PC-9 (cell line): ENCODE measurements around the gene TSEN34. TPM values are rescaled to one million over a fixed set of nuclear protein-coding genes. Genes with fewer than 3 reads are reported as not detected.

Source experiments
- BruUV-seq: library from RNA; stranded (reverse); fragments of 400-500 nt; replicated peaks from 2 replicates; lab custom pipeline; 2021; lab: Mats Ljungman, UMichigan
- CTCF ChIA-PET: fragments of 300-600 bp; sonication (Branson Sonifier 250); formaldehyde crosslinking; loops from one replicate; lab custom pipeline; 2022; ENCODE audit warnings: antibody characterized with exemption; lab: Charles Lee
- POLR2A ChIA-PET: fragments of 300-600 bp; sonication (Branson Sonifier 250); formaldehyde crosslinking; loops from one replicate; lab custom pipeline; 2022; ENCODE audit warnings: antibody characterized with exemption; ENCODE audit not compliant: unreplicated experiment; lab: Charles Lee
- DNase-seq, 2 experiments: peaks; one replicate each; pipeline versions ENCODE4 v3.0.0 to v3.0.0-alpha.2; 2015 to 2022; ENCODE audit warnings: mixed read lengths in 1 of 2
- H2AFZ ChIP-seq: fragments of 200-600 bp; sonication (generic); 2 replicates; pipeline ENCODE4 v1.8.1; 2017; ENCODE audit warnings: antibody characterized with exemption
- H3F3A ChIP-seq: fragments of 200-600 bp; sonication (generic); 2 replicates; pipeline ENCODE4 v1.8.1; 2017; ENCODE audit warnings: antibody characterized with exemption, mild to moderate bottlenecking, low read depth; ENCODE audit not compliant: insufficient read depth
- H3K27ac ChIP-seq: fragments of 200-600 bp; sonication (generic); 2 replicates; pipeline ENCODE4 v1.6.1; 2016; ENCODE audit warnings: mixed run types
- H3K27me3 ChIP-seq: fragments of 200-600 bp; sonication (generic); 2 replicates; pipeline ENCODE4 v1.6.1; 2016; ENCODE audit warnings: low read depth, mixed run types; ENCODE audit not compliant: insufficient read depth
- H3K36me3 ChIP-seq: fragments of 200-600 bp; sonication (generic); 2 replicates; pipeline ENCODE4 v1.6.1; 2016; ENCODE audit warnings: low read depth, mixed run types
- H3K4me1 ChIP-seq: fragments of 200-600 bp; sonication (generic); replicated peaks from 2 replicates; pipeline ENCODE4 v1.6.1; 2016; ENCODE audit warnings: mixed run types; ENCODE audit not compliant: insufficient read depth
- H3K4me2 ChIP-seq: fragments of 200-600 bp; sonication (generic); 2 replicates; pipeline ENCODE4 v1.6.1; 2017; ENCODE audit warnings: mixed run types
- H3K4me3 ChIP-seq: fragments of 200-600 bp; sonication (generic); 2 replicates; pipeline ENCODE4 v1.6.1; 2016; ENCODE audit warnings: mixed run types
- H3K79me2 ChIP-seq: fragments of 200-600 bp; sonication (generic); 2 replicates; pipeline ENCODE4 v1.6.1; 2017; ENCODE audit warnings: low read depth, mixed run types
- H3K9me2 ChIP-seq: fragments of 200-600 bp; sonication (generic); 2 replicates; pipeline ENCODE4 v1.8.1; 2017; ENCODE audit warnings: mild to moderate bottlenecking; ENCODE audit not compliant: insufficient read depth
- H3K9me3 ChIP-seq: fragments of 200-600 bp; sonication (generic); 2 replicates; pipeline ENCODE4 v1.8.1; 2016; ENCODE audit warnings: low read depth; ENCODE audit not compliant: insufficient read depth
- H4K20me1 ChIP-seq: fragments of 200-600 bp; sonication (generic); 2 replicates; pipeline ENCODE4 v1.8.1; 2017; ENCODE audit not compliant: insufficient read depth
- CTCF ChIP-seq: fragments of 200-600 bp; sonication (generic); conservative IDR thresholded peaks from 2 replicates; pipeline ENCODE4 v1.6.1; 2017; ENCODE audit warnings: mixed run types, antibody characterized with exemption, mild to moderate bottlenecking, moderate library complexity
- EZH2 ChIP-seq: fragments of 200-600 bp; sonication (generic); IDR thresholded peaks from 2 replicates; pipeline ENCODE4 v1.8.0; 2017; ENCODE audit warnings: antibody characterized with exemption, low read depth
- intact Hi-C: fragments of 100-400 bp; cut with micrococcal nuclease; formaldehyde crosslinking; loops from one replicate; pipeline ENCODE4 v1.10.0; 2022; ENCODE audit not compliant: unreplicated experiment
- total RNA-seq: library from RNA; stranded (reverse); gene quantifications from 2 replicates; pipeline ENCODE4 v1.2.3, GENCODE V29; 2021

TSEN34 gene
- total RNA-seq, 1 experiment from 2014 or later, result 134 TPM

GRCh38 chr19:54145541-54146158 is 45.5 kb upstream of the TSEN34 start:
- no peak overlapping the region for H3K4me2 ChIP-seq
- no peak overlapping the region for H3K4me3 ChIP-seq
- no peaks in the 10 kb centered on the region for H3K9me2 ChIP-seq
- intact Hi-C loops, result no loop called here
- no peak for DNase-seq
- H3K9me3 ChIP-seq, result no peaks in the 10 kb centered on the region
- no peaks in the 10 kb centered on the region for H3K27me3 ChIP-seq
- no peaks in the 10 kb centered on the region for H3K4me1 ChIP-seq
- H4K20me1 ChIP-seq, result peaks cover 43% of the 10 kb centered on the region
- H3K27ac ChIP-seq, result no peak overlapping the region
- H3K79me2 ChIP-seq, result peaks cover 28% of the 10 kb centered on the region
- H2AFZ ChIP-seq, result no peak overlapping the region
- TF ChIP-seq CTCF (no peak), EZH2 (no peak)
- POLR2A ChIA-PET, result no interaction called here
- CTCF ChIA-PET, result interaction anchor here (0.5 kb wide), 1 partner anchor 184 kb away, joined by 3 read pairs; no protein-coding TSS in a partner anchor
- peaks cover 36% of the 10 kb centered on the region for H3K36me3 ChIP-seq
- no TSS peak for BruUV-seq
- H3F3A ChIP-seq, result peaks cover 25% of the 10 kb centered on the region; the same call in 1 of the 2 replicates

- Histone ChIP-seq H3K4me1 (no peaks in the 10 kb centered on the region), H3K9me2 (no peaks in the 10 kb centered on the region), H2AFZ (no peak overlapping the region), H4K20me1 (peaks cover 41% of the 10 kb centered on the region), H3K79me2 (peaks cover 8% of the 10 kb centered on the region), H3K9me3 (no peaks in the 10 kb centered on the region), H3F3A (peaks cover 40% of the 10 kb centered on the region; the same call in 1 of the 2 replicates), H3K27ac (no peak overlapping the region), H3K27me3 (no peaks in the 10 kb centered on the region), H3K36me3 (peaks cover 32% of the 10 kb centered on the region), H3K4me3 (no peak overlapping the region), H3K4me2 (no peak overlapping the region)
- BruUV-seq, result no TSS peak
- intact Hi-C loops, result no loop called here
- CTCF ChIA-PET, result no interaction called here
- DNase-seq, result no peak
- POLR2A ChIA-PET, result interaction anchor here (0.6 kb wide), 1 partner anchor 11 kb away, joined by 7 read pairs; no protein-coding TSS in a partner anchor
- TF ChIP-seq EZH2, result no peak
- TF ChIP-seq CTCF, result no peak
These were observed 43.4 kb upstream of the TSEN34 start for GRCh38 chr19:54147676-54148075.

- no TSS peak for BruUV-seq
- ChIA-PET POLR2A (interaction anchor here (0.6 kb wide), 1 partner anchor 11 kb away, joined by 7 read pairs; no protein-coding TSS in a partner anchor), CTCF (no interaction called here)
- no peaks in the 10 kb centered on the region for H3K9me2 ChIP-seq
- no peaks in the 10 kb centered on the region for H3K27me3 ChIP-seq
- intact Hi-C loops, result no loop called here
- no peak overlapping the region for H3K27ac ChIP-seq
- no peaks in the 10 kb centered on the region for H3K9me3 ChIP-seq
- H2AFZ ChIP-seq, result no peak overlapping the region
- peaks cover 45% of the 10 kb centered on the region; the same call in 1 of the 2 replicates for H3F3A ChIP-seq
- no peaks in the 10 kb centered on the region for H3K4me1 ChIP-seq
- H3K4me3 ChIP-seq, result no peak overlapping the region
- no peak for DNase-seq
- peaks cover 3% of the 10 kb centered on the region; the same call in 1 of the 2 replicates for H3K79me2 ChIP-seq
- H4K20me1 ChIP-seq, result peaks cover 40% of the 10 kb centered on the region
- no peak overlapping the region for H3K4me2 ChIP-seq
- H3K36me3 ChIP-seq, result peaks cover 27% of the 10 kb centered on the region
- TF ChIP-seq EZH2 (no peak), CTCF (no peak)
These were observed 43.0 kb upstream of the TSEN34 start for GRCh38 chr19:54148158-54148557.
